Uterus (tissue), 2 donors: ENCODE results near the gene TIPARP.

Experiments
- CTCF ChIP-seq, 4 experiments: fragments of 200-600 bp in 2 of 4; fragments of 450-650 bp in 2 of 4; sonication (generic) in 2 of 4; IDR thresholded peaks; one replicate each; pipeline ENCODE4 v1.5.1; 2016 to 2019; ENCODE audit warnings: antibody characterized with exemption in 4 of 4, mild to moderate bottlenecking in 2 of 4, moderate library complexity in 1 of 4
- POLR2A ChIP-seq, 2 donors: fragments of 450-650 bp; IDR thresholded peaks; one replicate each; pipeline ENCODE4 v1.6.1; 2016; ENCODE audit warnings: antibody characterized with exemption in 2 of 2, mild to moderate bottlenecking in 1 of 2, moderate library complexity in 1 of 2

- TF ChIP-seq CTCF (IDR thresholded peaks at IDR 0.05) (no peak), POLR2A (IDR thresholded peaks at IDR 0.05) (no peak)
Observed at GRCh38 chr3:156727519-156728205, 53.3 kb downstream of the TIPARP start.
